HFF-Myc (cell line): Measurements from ENCODE around the gene BICRA.

Source experiments
- DNase-seq: peaks from one replicate; pipeline ENCODE4 v3.0.0-alpha.2; 2011; ENCODE audit warnings: low read depth; ENCODE audit errors: extremely low read depth
- H3K4me3 ChIP-seq: replicated peaks from 2 replicates; pipeline ENCODE4 v1.5.1; 2011; ENCODE audit warnings: low read depth, mild to moderate bottlenecking, control low read depth, low read length
- CTCF ChIP-seq: IDR thresholded peaks from 2 replicates; pipeline ENCODE4 v1.5.1; 2012; ENCODE audit warnings: mild to moderate bottlenecking, low read depth, low read length, control low read depth; ENCODE audit errors: missing control alignments

The BICRA gene

GRCh38 chr19:47623151-47623920 lies 14.4 kb downstream of the BICRA start:
- no peak for DNase-seq
- no peak overlapping the region for H3K4me3 ChIP-seq
- no peak for TF ChIP-seq CTCF

- no peak for DNase-seq
- H3K4me3 ChIP-seq: no peak overlapping the region
- no peak for TF ChIP-seq CTCF
Measured at GRCh38 chr19:47623921-47624391, 15.0 kb downstream of the BICRA start.

- no peak overlapping the region for H3K4me3 ChIP-seq
- no peak for TF ChIP-seq CTCF
- DNase-seq: no peak
Measured at GRCh38 chr19:47625650-47626049, 16.7 kb downstream of the BICRA start.

- no peak for DNase-seq
- TF ChIP-seq CTCF: no peak
- no peak overlapping the region for H3K4me3 ChIP-seq
Measured at GRCh38 chr19:47626238-47626637, 17.3 kb downstream of the BICRA start.

GRCh38 chr19:47628078-47628771 lies 19.3 kb downstream of the BICRA start:
- no peak for TF ChIP-seq CTCF
- H3K4me3 ChIP-seq: no peak overlapping the region
- no peak for DNase-seq

- no peak for TF ChIP-seq CTCF
- DNase-seq: no peak
Measured at GRCh38 chr19:47630594-47630993, 21.7 kb downstream of the BICRA start.

More at GRCh38 chr19:47630594-47630993, 21.7 kb downstream of the BICRA start:
- no peak overlapping the region for H3K4me3 ChIP-seq
